GM12878 (cell line): ENCODE data around the gene FGFRL1. TPM values are rescaled to one million over a fixed set of nuclear protein-coding genes. Genes with fewer than 3 reads are reported as not detected.

ENCODE experiments used
- ATAC-seq: fragments of 200-7000 bp; cut with Tn5 transposase; 3 replicates; pipeline ENCODE4 v1.9.1; 2020; ENCODE audit warnings: mild to moderate bottlenecking, moderate library complexity
- BruUV-seq: library from RNA; stranded (reverse); fragments of 400-500 nt; replicated peaks from 2 replicates; lab custom pipeline; 2021; lab: Mats Ljungman, UMichigan
- CTCF ChIA-PET: fragments of 300-600 bp; sonication (Branson Sonifier 250); formaldehyde crosslinking; extraction: SDS; loops from one replicate; lab custom pipeline; 2021; ENCODE audit warnings: inconsistent platforms; lab: Yijun Ruan, JAX
- POLR2A ChIA-PET: fragments of 350-600 bp; formaldehyde crosslinking; extraction: SDS; loops from one replicate; lab custom pipeline; 2021; ENCODE audit warnings: inconsistent platforms; lab: Charles Lee
- RAD21 ChIA-PET: fragments of 300-600 bp; sonication (Branson Sonifier 250); formaldehyde crosslinking; loops from one replicate; lab custom pipeline; 2023; ENCODE audit warnings: antibody characterized with exemption; ENCODE audit not compliant: unreplicated experiment; lab: Charles Lee
- SMC1A ChIA-PET: fragments of 300-600 bp; sonication (Branson Sonifier 250); formaldehyde crosslinking; loops from one replicate; lab custom pipeline; 2023; ENCODE audit not compliant: unreplicated experiment, uncharacterized antibody; lab: Charles Lee
- DNase-seq: peaks from one replicate; pipeline ENCODE4 v3.0.0-alpha.2; 2011; ENCODE audit warnings: low read depth, low spot score
- FAIRE-seq: peaks from 3 replicates; lab custom pipeline; 2011; peaks lifted over from hg19 to GRCh38; lab: Jason Lieb, UNC
- H2AFZ ChIP-seq: 2 replicates; pipeline ENCODE4 v1.6.0; 2011; ENCODE audit warnings: low read depth, low read length, control low read depth; ENCODE audit not compliant: control insufficient read depth
- H3K27ac ChIP-seq: 2 replicates; pipeline ENCODE4 v1.5.1; 2011; ENCODE audit warnings: control low read depth; ENCODE audit not compliant: control insufficient read depth, insufficient read depth
- H3K27me3 ChIP-seq, 2 experiments: replicated peaks in 1 of 2; 2 replicates each; pipeline versions ENCODE4 v1.6.0 to v1.6.1; 2011; ENCODE audit warnings: low read length in 1 of 2; ENCODE audit not compliant: control insufficient read depth in 2 of 2, insufficient read depth in 2 of 2
- H3K36me3 ChIP-seq, 2 experiments: 2 replicates each; pipeline ENCODE4 v1.5.1; 2011; ENCODE audit warnings: low read length in 1 of 2; ENCODE audit not compliant: control insufficient read depth in 2 of 2, insufficient read depth in 2 of 2
- H3K4me1 ChIP-seq: 2 replicates; pipeline ENCODE4 v1.6.1; 2011; ENCODE audit warnings: mild to moderate bottlenecking, low read length, moderate library complexity, mixed read lengths; ENCODE audit not compliant: control insufficient read depth, insufficient read depth
- H3K4me2 ChIP-seq: 2 replicates; pipeline ENCODE4 v1.6.0; 2011; ENCODE audit warnings: control low read depth; ENCODE audit not compliant: control insufficient read depth, insufficient read depth
- H3K4me3 ChIP-seq: fragments of 200-600 bp; sonication (generic); 2 replicates; pipeline ENCODE4 v1.5.1; 2016
- H3K79me2 ChIP-seq: 2 replicates; pipeline ENCODE4 v1.6.0; 2011; ENCODE audit warnings: low read length; ENCODE audit not compliant: control insufficient read depth, insufficient read depth
- H3K9ac ChIP-seq: 2 replicates; pipeline ENCODE4 v1.8.0; 2011; ENCODE audit warnings: low read length, control low read depth, mixed read lengths; ENCODE audit not compliant: control insufficient read depth, insufficient read depth
- H3K9me3 ChIP-seq: replicated peaks from 3 replicates; pipeline ENCODE4 v1.5.1; 2011; ENCODE audit warnings: mild to moderate bottlenecking, low read length; ENCODE audit not compliant: control insufficient read depth, insufficient read depth
- H4K20me1 ChIP-seq: 2 replicates; pipeline ENCODE4 v1.6.0; 2011; ENCODE audit not compliant: control insufficient read depth, insufficient read depth
- BRCA1 ChIP-seq: IDR thresholded peaks from 2 replicates; pipeline ENCODE4 v1.6.1; 2011; ENCODE audit warnings: low read depth, low read length, improper control_type of control experiment
- CHD2 ChIP-seq: IDR thresholded peaks from 2 replicates; pipeline ENCODE4 v1.6.1; 2011; ENCODE audit warnings: low read depth, low read length, improper control_type of control experiment, borderline replicate concordance
- CREB1 ChIP-seq: IDR thresholded peaks from 2 replicates; pipeline ENCODE4 v1.6.1; 2012; ENCODE audit warnings: low read depth, mild to moderate bottlenecking, inconsistent platforms
- ESRRA ChIP-seq: IDR thresholded peaks from 2 replicates; pipeline ENCODE4 v1.6.1; 2012; ENCODE audit warnings: mild to moderate bottlenecking, low read length, improper control_type of control experiment
- IKZF2 ChIP-seq, 2 experiments: fragments of 450-650 bp; IDR thresholded peaks; 2 replicates each; pipeline ENCODE4 v1.6.1; 2017; ENCODE audit warnings: mild to moderate bottlenecking in 2 of 2, moderate library complexity in 2 of 2
- MEF2B ChIP-seq: fragments of 450-650 bp; IDR thresholded peaks from 2 replicates; pipeline ENCODE4 v1.6.1; 2018; ENCODE audit warnings: mild to moderate bottlenecking, moderate library complexity; ENCODE audit not compliant: partially characterized antibody, poor library complexity, severe bottlenecking
- POLR2AphosphoS5 ChIP-seq: IDR thresholded peaks from 2 replicates; pipeline ENCODE4 v1.6.1; 2011; ENCODE audit warnings: mild to moderate bottlenecking, low read length, inconsistent platforms
- RUNX3 ChIP-seq: IDR thresholded peaks from 2 replicates; pipeline ENCODE4 v1.6.1; 2012; ENCODE audit warnings: low read length, inconsistent platforms
- SIN3A ChIP-seq: IDR thresholded peaks from 2 replicates; pipeline ENCODE4 v1.6.1; 2012; ENCODE audit warnings: low read depth, low read length, improper control_type of control experiment
- SIX5 ChIP-seq: IDR thresholded peaks from 2 replicates; pipeline ENCODE4 v1.6.1; 2011; ENCODE audit warnings: mild to moderate bottlenecking, low read depth, low read length, moderate library complexity; ENCODE audit not compliant: severe bottlenecking
- STAT3 ChIP-seq: IDR thresholded peaks from 2 replicates; pipeline ENCODE4 v1.6.1; 2011; ENCODE audit warnings: low read depth, low read length, improper control_type of control experiment
- WGBS: methylation state at CpG from one replicate; pipeline ENCODE4 v1.1.6; 2016; ENCODE audit warnings: low lambda C conversion rate; ENCODE audit not compliant: insufficient replicate concordance, insufficient coverage; ENCODE audit errors: missing lambda C conversion rate; 5-methylcytosine and 5-hydroxymethylcytosine counted together
- in situ Hi-C: fragments of 300-500 bp; cut with MboI; formaldehyde crosslinking; loops from 9 replicates; pipeline ENCODE4 v1.14.3; 2018; ENCODE audit warnings: mixed read lengths
- intact Hi-C: fragments of 100-400 bp; cut with micrococcal nuclease; formaldehyde crosslinking; loops from one replicate; pipeline ENCODE4 v1.14.2; 2022; ENCODE audit not compliant: unreplicated experiment
- polyA plus RNA-seq, 11 experiments: library from polyadenylated mRNA; depleted of rRNA in 4 of 11; unstranded in 6 of 11; stranded (reverse) in 5 of 11; fragments of >200 nt; fragmentation: Nextera tagmentation in 4 of 11; fragmentation: Illumina TruSeq in 1 of 11; extraction: Ambion mirVana in 4 of 11; extraction: Trizol in 1 of 11; gene quantifications; 1 replicate in 1 of 11; 2 replicates in 10 of 11; pipeline versions ENCODE4 v1.2.1 to v1.2.3, GENCODE V29; 2011 to 2016; ENCODE audit warnings: inconsistent platforms in 2 of 11, missing spikeins in 2 of 11, low read depth in 1 of 11
- total RNA-seq, 4 experiments: library from RNA; depleted of rRNA in 3 of 4; stranded (reverse); fragments of >200 nt in 3 of 4; fragmentation: Illumina TruSeq in 1 of 4; extraction: Trizol in 1 of 4; gene quantifications; 2 replicates each; pipeline versions ENCODE4 v1.2.1 to v1.2.3, GENCODE V29; 2013 to 2021
- TF ChIP-seq, protein P1 (sequence below): fragments of 450-650 bp; IDR thresholded peaks from 2 replicates; pipeline ENCODE4 v1.6.1; 2017; ENCODE audit warnings: mild to moderate bottlenecking
- TF ChIP-seq, protein P2 (sequence below): fragments of 450-650 bp; IDR thresholded peaks from 2 replicates; pipeline ENCODE4 v1.6.1; 2014; ENCODE audit warnings: mild to moderate bottlenecking

The FGFRL1 gene
- total and polyA plus RNA-seq, 10 of the 15 experiments (the other 5 are each of a cell fraction or from before 2014, with no cell fraction given) = 0.02 to 1.5 (median 0.29) TPM; not detected in 2

GRCh38 chr4:996997-997374 lies 14.4 kb upstream of the FGFRL1 start:
- no peak overlapping the region for H3K27ac ChIP-seq
- in situ Hi-C loops = no loop called here
- FAIRE-seq = no peak

More at GRCh38 chr4:996997-997374, 14.4 kb upstream of the FGFRL1 start:
- intact Hi-C loops = no loop called here
- Histone ChIP-seq H3K4me2 (no peak overlapping the region), H3K9ac (no peak overlapping the region), H4K20me1 (no peaks in the 10 kb centered on the region), H3K9me3 (no peaks in the 10 kb centered on the region), H3K27me3 (peaks cover 2 to 3% of the 10 kb centered on the region in 2 experiments), H3K4me3 (no peak overlapping the region), H3K36me3 (no peaks in the 10 kb centered on the region), H3K79me2 (no peaks in the 10 kb centered on the region), H3K4me1 (no peaks in the 10 kb centered on the region), H2AFZ (no peak overlapping the region)
- no peak for ATAC-seq
- ChIA-PET SMC1A (no interaction called here), RAD21 (no interaction called here), CTCF (no interaction called here), POLR2A (no interaction called here)
- no TSS peak for BruUV-seq
- no peak for DNase-seq
- 12% methylated on average over 14 of the region's 25 CpGs for WGBS
- TF ChIP-seq CREB1 = no peak
- no peak for TF ChIP-seq RUNX3
- no peak for TF ChIP-seq BRCA1
- TF ChIP-seq CHD2 = no peak
- TF ChIP-seq SIN3A = no peak
- TF ChIP-seq, protein P1, sequence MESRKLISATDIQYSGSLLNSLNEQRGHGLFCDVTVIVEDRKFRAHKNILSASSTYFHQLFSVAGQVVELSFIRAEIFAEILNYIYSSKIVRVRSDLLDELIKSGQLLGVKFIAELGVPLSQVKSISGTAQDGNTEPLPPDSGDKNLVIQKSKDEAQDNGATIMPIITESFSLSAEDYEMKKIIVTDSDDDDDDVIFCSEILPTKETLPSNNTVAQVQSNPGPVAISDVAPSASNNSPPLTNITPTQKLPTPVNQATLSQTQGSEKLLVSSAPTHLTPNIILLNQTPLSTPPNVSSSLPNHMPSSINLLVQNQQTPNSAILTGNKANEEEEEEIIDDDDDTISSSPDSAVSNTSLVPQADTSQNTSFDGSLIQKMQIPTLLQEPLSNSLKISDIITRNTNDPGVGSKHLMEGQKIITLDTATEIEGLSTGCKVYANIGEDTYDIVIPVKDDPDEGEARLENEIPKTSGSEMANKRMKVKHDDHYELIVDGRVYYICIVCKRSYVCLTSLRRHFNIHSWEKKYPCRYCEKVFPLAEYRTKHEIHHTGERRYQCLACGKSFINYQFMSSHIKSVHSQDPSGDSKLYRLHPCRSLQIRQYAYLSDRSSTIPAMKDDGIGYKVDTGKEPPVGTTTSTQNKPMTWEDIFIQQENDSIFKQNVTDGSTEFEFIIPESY = no peak
- TF ChIP-seq IKZF2 (IDR thresholded peaks at IDR 0.05) = no peak
- TF ChIP-seq MEF2B = no peak
- no peak for TF ChIP-seq ESRRA
- TF ChIP-seq POLR2AphosphoS5 = no peak
- TF ChIP-seq STAT3 = no peak
- TF ChIP-seq SIX5 = no peak
- TF ChIP-seq, protein P2, sequence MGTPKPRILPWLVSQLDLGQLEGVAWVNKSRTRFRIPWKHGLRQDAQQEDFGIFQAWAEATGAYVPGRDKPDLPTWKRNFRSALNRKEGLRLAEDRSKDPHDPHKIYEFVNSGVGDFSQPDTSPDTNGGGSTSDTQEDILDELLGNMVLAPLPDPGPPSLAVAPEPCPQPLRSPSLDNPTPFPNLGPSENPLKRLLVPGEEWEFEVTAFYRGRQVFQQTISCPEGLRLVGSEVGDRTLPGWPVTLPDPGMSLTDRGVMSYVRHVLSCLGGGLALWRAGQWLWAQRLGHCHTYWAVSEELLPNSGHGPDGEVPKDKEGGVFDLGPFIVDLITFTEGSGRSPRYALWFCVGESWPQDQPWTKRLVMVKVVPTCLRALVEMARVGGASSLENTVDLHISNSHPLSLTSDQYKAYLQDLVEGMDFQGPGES = no peak
